Transverse colon (tissue), 3 donors: ENCODE data around the gene ANKIB1.

Experiments
- EP300 ChIP-seq: sonication (generic); formaldehyde crosslinking; IDR thresholded peaks from one replicate; pipeline ENCODE4 v1.6.1; 2017; ENCODE audit warnings: antibody characterized with exemption, low read depth
- POLR2A ChIP-seq: fragments of 450-650 bp; IDR thresholded peaks from one replicate; pipeline ENCODE4 v1.6.1; 2016; ENCODE audit warnings: antibody characterized with exemption, mild to moderate bottlenecking, moderate library complexity
- TF ChIP-seq, protein P1 (sequence below), 5 experiments: fragments of 200-600 bp in 3 of 5; fragments of 450-650 bp in 2 of 5; sonication (generic) in 3 of 5; IDR thresholded peaks; 1 replicate in 2 of 5; 2 replicates in 3 of 5; pipeline ENCODE4 v1.5.1; 2016 to 2017; ENCODE audit warnings: antibody characterized with exemption in 5 of 5, inconsistent platforms in 3 of 5, mild to moderate bottlenecking in 2 of 5, moderate library complexity in 1 of 5

DNA sequence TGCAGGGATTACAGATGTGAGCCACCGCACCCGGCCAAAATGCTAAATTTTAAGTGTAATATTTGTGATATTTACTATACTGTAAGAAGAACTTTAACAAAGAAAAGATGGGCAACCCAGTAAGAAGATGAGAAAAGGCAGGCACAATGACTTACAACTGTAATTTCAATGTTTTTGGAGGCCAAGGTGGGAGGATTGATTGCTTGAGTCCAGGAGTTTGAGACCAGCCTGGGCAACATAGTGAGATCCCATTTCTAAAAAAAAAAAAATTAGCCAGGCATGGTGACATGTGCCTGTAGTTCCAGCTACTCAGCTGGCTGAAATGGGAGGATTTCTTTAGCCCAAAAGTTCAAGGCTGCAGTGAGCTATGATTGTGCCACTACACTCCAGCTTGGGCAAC, 189.8 kb downstream of the ANKIB1 start:
- TF ChIP-seq, protein P1, sequence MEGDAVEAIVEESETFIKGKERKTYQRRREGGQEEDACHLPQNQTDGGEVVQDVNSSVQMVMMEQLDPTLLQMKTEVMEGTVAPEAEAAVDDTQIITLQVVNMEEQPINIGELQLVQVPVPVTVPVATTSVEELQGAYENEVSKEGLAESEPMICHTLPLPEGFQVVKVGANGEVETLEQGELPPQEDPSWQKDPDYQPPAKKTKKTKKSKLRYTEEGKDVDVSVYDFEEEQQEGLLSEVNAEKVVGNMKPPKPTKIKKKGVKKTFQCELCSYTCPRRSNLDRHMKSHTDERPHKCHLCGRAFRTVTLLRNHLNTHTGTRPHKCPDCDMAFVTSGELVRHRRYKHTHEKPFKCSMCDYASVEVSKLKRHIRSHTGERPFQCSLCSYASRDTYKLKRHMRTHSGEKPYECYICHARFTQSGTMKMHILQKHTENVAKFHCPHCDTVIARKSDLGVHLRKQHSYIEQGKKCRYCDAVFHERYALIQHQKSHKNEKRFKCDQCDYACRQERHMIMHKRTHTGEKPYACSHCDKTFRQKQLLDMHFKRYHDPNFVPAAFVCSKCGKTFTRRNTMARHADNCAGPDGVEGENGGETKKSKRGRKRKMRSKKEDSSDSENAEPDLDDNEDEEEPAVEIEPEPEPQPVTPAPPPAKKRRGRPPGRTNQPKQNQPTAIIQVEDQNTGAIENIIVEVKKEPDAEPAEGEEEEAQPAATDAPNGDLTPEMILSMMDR (IDR thresholded peaks at IDR 0.05) = no peak
- TF ChIP-seq POLR2A (no peak), EP300 (no peak)
